HepG2 (cell line): Measurements from ENCODE around the gene NDOR1. TPM values are rescaled to one million over a fixed set of nuclear protein-coding genes. Genes with fewer than 3 reads are reported as not detected.

Experiments
- ATRX ChIP-seq: sonication (generic); formaldehyde crosslinking; IDR thresholded peaks from 2 replicates; pipeline ENCODE4 v1.4.0; 2020; ENCODE audit warnings: missing genetic modification reagents, borderline replicate concordance
- BHLHE40 ChIP-seq: IDR thresholded peaks from 2 replicates; pipeline ENCODE4 v1.6.1; 2011; ENCODE audit warnings: low read length, improper control_type of control experiment
- DPF2 ChIP-seq: sonication (generic); formaldehyde crosslinking; IDR thresholded peaks from 2 replicates; pipeline ENCODE4 v1.4.0; 2020; ENCODE audit warnings: mild to moderate bottlenecking, low read depth, missing genetic modification reagents, borderline replicate concordance
- HDAC1 ChIP-seq: sonication (generic); formaldehyde crosslinking; IDR thresholded peaks from 2 replicates; pipeline ENCODE4 v1.5.1; 2020; ENCODE audit warnings: mild to moderate bottlenecking, missing genetic modification reagents
- HMG20B ChIP-seq: conservative IDR thresholded peaks from 2 replicates; pipeline ENCODE4 v1.6.1; 2016; ENCODE audit warnings: missing genetic modification reagents, missing compliant biosample characterization
- MEIS2 ChIP-seq: sonication (generic); formaldehyde crosslinking; IDR thresholded peaks from 2 replicates; pipeline ENCODE4 v1.9.0; 2021; ENCODE audit warnings: mild to moderate bottlenecking, missing genetic modification reagents
- RCOR2 ChIP-seq: IDR thresholded peaks from 2 replicates; pipeline ENCODE4 v1.6.1; 2016; ENCODE audit warnings: missing biosample characterization, missing genetic modification reagents
- SAFB2 ChIP-seq: sonication (generic); formaldehyde crosslinking; IDR thresholded peaks from 2 replicates; pipeline ENCODE4 v1.5.1; 2020; ENCODE audit warnings: missing genetic modification reagents, low read depth, mild to moderate bottlenecking, borderline replicate concordance
- SRSF9 ChIP-seq: fragments of 200-400 bp; formaldehyde crosslinking; IDR thresholded peaks from 2 replicates; pipeline ENCODE4 v1.6.1; 2018; ENCODE audit warnings: borderline replicate concordance, mild to moderate bottlenecking, low read depth, low read length; ENCODE audit not compliant: insufficient read depth, poor library complexity, severe bottlenecking
- U2AF1 ChIP-seq: fragments of 200-400 bp; formaldehyde crosslinking; optimal IDR thresholded peaks from 2 replicates; pipeline ENCODE3; 2017; ENCODE audit warnings: mild to moderate bottlenecking, low read depth, low read length
- ZNF317 ChIP-seq: sonication (generic); formaldehyde crosslinking; IDR thresholded peaks from 2 replicates; pipeline ENCODE4 v1.5.0; 2020; ENCODE audit warnings: mild to moderate bottlenecking, missing genetic modification reagents
- ZNF451 ChIP-seq: sonication (generic); formaldehyde crosslinking; IDR thresholded peaks from 2 replicates; pipeline ENCODE4 v1.5.0; 2020; ENCODE audit warnings: mild to moderate bottlenecking, missing genetic modification reagents
- ZNF605 ChIP-seq: sonication (generic); formaldehyde crosslinking; IDR thresholded peaks from 2 replicates; pipeline ENCODE4 v1.8.0; 2022; ENCODE audit warnings: mild to moderate bottlenecking, missing genetic modification reagents
- ZNF83 ChIP-seq: sonication (generic); formaldehyde crosslinking; IDR thresholded peaks from 2 replicates; pipeline ENCODE4 v1.4.0; 2020; ENCODE audit warnings: missing genetic modification reagents, mild to moderate bottlenecking, borderline replicate concordance
- polyA plus RNA-seq, 8 experiments: library from polyadenylated mRNA; depleted of rRNA in 3 of 8; stranded (reverse) in 7 of 8; unstranded in 1 of 8; fragments of >200 nt; fragmentation: Illumina TruSeq in 4 of 8; extraction: Trizol in 4 of 8; gene quantifications; 2 replicates each; pipeline versions ENCODE4 v1.2.1 to v1.2.3, GENCODE V29; 2011 to 2016; ENCODE audit warnings: low read depth in 4 of 8, missing spikeins in 1 of 8, mixed read lengths in 1 of 8; ENCODE audit not compliant: insufficient read depth in 1 of 8
- total RNA-seq, 5 experiments: library from RNA; depleted of rRNA; stranded (reverse); fragments of >200 nt; fragmentation: Illumina TruSeq; extraction: Trizol; gene quantifications; 2 replicates each; pipeline ENCODE4 v1.2.3, GENCODE V29; 2016; ENCODE audit warnings: low read depth in 1 of 5
- TF ChIP-seq, protein P1 (sequence below): sonication (generic); formaldehyde crosslinking; conservative IDR thresholded peaks from 2 replicates; pipeline ENCODE4 v1.4.0; 2020; ENCODE audit warnings: missing genetic modification reagents
- TF ChIP-seq, protein P2 (sequence below): sonication (generic); formaldehyde crosslinking; conservative IDR thresholded peaks from 2 replicates; pipeline ENCODE4 v1.4.0; 2020; ENCODE audit warnings: missing genetic modification reagents
- TF ChIP-seq, protein P3 (sequence below): sonication (generic); formaldehyde crosslinking; IDR thresholded peaks from one replicate; pipeline ENCODE4 v1.5.1; 2020; ENCODE audit warnings: mild to moderate bottlenecking, missing genetic modification reagents; ENCODE audit errors: not compliant biosample characterization

The NDOR1 gene
- total and polyA plus RNA-seq, 2 of the 13 experiments (the other 11 are each of a cell fraction or from before 2014, with no cell fraction given): 3.6 to 8.7 TPM

DNA sequence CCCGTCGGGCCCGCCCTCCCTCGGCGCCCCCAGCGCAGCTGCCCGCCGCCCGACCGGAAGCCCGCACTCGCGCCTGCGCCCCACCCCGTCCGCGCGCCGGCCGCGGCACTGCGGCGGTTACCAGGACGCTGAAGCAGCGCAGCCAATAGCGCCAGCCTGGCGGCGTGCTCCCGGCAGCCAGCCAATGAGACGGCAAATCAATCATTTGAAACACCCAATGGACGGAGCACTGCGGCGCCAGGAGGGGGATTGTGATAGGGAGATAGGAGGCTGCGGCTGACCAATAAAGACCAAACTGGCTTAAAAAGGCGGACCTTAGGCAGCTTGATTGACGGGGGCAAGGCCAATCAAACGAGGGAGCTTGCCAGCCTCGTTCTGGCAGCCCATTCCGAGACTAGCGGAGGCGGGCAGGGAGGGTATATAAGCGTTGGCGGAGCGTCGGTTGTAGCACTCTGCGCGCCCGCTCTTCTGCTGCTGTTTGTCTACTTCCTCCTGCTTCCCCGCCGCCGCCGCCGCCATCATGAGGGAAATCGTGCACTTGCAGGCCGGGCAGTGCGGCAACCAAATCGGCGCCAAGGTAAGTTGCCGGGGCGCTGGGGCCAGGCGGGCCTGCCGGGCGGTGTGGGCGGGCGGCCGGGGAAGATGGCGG lies 35.5 kb downstream of the NDOR1 start, which contains the start of gene TUBB4B (continued):
- no peak for TF ChIP-seq ATRX
- peak; percentile 69 for TF ChIP-seq ZNF605
- peak; percentile 88; the same call in 1 of the 2 replicates for TF ChIP-seq MEIS2 (CRISPR knock-in tag)
- peak; percentile 60; the same call in 1 of the 2 replicates for TF ChIP-seq ZNF83 (CRISPR knock-in tag)
- TF ChIP-seq ZNF451 (CRISPR knock-in tag): 0 out of 2 replicates have a peak, but pooled peaks have one; percentile 40
- TF ChIP-seq RCOR2 (CRISPR knock-in tag): no peak
- TF ChIP-seq, protein P1, sequence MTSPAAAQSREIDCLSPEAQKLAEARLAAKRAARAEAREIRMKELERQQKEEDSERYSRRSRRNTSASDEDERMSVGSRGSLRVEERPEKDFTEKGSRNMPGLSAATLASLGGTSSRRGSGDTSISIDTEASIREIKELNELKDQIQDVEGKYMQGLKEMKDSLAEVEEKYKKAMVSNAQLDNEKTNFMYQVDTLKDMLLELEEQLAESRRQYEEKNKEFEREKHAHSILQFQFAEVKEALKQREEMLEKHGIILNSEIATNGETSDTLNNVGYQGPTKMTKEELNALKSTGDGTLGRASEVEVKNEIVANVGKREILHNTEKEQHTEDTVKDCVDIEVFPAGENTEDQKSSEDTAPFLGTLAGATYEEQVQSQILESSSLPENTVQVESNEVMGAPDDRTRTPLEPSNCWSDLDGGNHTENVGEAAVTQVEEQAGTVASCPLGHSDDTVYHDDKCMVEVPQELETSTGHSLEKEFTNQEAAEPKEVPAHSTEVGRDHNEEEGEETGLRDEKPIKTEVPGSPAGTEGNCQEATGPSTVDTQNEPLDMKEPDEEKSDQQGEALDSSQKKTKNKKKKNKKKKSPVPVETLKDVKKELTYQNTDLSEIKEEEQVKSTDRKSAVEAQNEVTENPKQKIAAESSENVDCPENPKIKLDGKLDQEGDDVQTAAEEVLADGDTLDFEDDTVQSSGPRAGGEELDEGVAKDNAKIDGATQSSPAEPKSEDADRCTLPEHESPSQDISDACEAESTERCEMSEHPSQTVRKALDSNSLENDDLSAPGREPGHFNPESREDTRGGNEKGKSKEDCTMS (CRISPR knock-in tag): no peak
- no peak for TF ChIP-seq SAFB2 (CRISPR knock-in tag)
- peak; percentile 59 for TF ChIP-seq U2AF1
- no peak; the same call in 1 of the 2 replicates for TF ChIP-seq BHLHE40
- TF ChIP-seq SRSF9: no peak
- TF ChIP-seq ZNF317 (CRISPR knock-in tag): no peak
- no peak for TF ChIP-seq HDAC1
- TF ChIP-seq, protein P2, sequence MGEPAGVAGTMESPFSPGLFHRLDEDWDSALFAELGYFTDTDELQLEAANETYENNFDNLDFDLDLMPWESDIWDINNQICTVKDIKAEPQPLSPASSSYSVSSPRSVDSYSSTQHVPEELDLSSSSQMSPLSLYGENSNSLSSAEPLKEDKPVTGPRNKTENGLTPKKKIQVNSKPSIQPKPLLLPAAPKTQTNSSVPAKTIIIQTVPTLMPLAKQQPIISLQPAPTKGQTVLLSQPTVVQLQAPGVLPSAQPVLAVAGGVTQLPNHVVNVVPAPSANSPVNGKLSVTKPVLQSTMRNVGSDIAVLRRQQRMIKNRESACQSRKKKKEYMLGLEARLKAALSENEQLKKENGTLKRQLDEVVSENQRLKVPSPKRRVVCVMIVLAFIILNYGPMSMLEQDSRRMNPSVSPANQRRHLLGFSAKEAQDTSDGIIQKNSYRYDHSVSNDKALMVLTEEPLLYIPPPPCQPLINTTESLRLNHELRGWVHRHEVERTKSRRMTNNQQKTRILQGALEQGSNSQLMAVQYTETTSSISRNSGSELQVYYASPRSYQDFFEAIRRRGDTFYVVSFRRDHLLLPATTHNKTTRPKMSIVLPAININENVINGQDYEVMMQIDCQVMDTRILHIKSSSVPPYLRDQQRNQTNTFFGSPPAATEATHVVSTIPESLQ (CRISPR knock-in tag): no peak
- TF ChIP-seq HMG20B (CRISPR knock-in tag): peak; percentile 63; the same call in 1 of the 2 replicates
- TF ChIP-seq, protein P3, sequence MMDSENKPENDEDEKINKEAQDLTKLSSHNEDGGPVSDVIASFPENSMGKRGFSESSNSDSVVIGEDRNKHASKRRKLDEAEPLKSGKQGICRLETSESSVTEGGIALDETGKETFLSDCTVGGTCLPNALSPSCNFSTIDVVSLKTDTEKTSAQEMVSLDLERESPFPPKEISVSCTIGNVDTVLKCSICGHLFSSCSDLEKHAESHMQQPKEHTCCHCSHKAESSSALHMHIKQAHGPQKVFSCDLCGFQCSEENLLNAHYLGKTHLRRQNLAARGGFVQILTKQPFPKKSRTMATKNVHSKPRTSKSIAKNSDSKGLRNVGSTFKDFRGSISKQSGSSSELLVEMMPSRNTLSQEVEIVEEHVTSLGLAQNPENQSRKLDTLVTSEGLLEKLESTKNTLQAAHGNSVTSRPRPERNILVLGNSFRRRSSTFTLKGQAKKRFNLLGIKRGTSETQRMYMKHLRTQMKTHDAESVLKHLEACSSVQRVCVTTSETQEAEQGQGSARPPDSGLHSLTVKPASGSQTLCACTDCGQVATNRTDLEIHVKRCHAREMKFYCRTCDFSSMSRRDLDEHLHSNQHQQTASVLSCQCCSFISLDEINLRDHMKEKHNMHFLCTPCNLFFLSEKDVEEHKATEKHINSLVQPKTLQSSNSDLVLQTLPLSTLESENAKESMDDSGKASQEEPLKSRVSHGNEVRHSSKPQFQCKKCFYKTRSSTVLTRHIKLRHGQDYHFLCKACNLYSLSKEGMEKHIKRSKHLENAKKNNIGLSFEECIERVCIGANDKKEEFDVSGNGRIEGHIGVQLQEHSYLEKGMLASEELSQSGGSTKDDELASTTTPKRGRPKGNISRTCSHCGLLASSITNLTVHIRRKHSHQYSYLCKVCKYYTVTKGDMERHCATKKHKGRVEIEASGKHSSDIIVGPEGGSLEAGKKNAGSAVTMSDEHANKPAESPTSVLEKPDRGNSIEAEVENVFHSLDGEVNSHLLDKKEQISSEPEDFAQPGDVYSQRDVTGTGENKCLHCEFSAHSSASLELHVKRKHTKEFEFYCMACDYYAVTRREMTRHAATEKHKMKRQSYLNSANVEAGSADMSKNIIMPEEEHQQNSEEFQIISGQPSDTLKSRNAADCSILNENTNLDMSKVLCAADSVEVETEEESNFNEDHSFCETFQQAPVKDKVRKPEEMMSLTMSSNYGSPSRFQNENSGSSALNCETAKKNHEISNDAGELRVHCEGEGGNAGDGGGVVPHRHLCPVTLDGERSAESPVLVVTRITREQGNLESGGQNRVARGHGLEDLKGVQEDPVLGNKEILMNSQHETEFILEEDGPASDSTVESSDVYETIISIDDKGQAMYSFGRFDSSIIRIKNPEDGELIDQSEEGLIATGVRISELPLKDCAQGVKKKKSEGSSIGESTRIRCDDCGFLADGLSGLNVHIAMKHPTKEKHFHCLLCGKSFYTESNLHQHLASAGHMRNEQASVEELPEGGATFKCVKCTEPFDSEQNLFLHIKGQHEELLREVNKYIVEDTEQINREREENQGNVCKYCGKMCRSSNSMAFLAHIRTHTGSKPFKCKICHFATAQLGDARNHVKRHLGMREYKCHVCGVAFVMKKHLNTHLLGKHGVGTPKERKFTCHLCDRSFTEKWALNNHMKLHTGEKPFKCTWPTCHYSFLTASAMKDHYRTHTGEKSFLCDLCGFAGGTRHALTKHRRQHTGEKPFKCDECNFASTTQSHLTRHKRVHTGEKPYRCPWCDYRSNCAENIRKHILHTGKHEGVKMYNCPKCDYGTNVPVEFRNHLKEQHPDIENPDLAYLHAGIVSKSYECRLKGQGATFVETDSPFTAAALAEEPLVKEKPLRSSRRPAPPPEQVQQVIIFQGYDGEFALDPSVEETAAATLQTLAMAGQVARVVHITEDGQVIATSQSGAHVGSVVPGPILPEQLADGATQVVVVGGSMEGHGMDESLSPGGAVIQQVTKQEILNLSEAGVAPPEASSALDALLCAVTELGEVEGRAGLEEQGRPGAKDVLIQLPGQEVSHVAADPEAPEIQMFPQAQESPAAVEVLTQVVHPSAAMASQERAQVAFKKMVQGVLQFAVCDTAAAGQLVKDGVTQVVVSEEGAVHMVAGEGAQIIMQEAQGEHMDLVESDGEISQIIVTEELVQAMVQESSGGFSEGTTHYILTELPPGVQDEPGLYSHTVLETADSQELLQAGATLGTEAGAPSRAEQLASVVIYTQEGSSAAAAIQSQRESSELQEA (CRISPR knock-in tag): no peak
- no peak for TF ChIP-seq DPF2 (CRISPR knock-in tag)
